Measurements from ENCODE around the gene ADCY1.
A peak's percentile ranks its signal among the peaks of the same experiment; 100 is the strongest.

Gene ADCY1

GRCh38 chr7:45625714-45626440, 51.7 kb downstream of the ADCY1 start:
- DNase-seq (ENCODE audit: low spot score) = no peak

- no peak for DNase-seq (ENCODE audit: low spot score)
These were observed 52.6 kb downstream of the ADCY1 start for GRCh38 chr7:45626441-45627430.

DNA sequence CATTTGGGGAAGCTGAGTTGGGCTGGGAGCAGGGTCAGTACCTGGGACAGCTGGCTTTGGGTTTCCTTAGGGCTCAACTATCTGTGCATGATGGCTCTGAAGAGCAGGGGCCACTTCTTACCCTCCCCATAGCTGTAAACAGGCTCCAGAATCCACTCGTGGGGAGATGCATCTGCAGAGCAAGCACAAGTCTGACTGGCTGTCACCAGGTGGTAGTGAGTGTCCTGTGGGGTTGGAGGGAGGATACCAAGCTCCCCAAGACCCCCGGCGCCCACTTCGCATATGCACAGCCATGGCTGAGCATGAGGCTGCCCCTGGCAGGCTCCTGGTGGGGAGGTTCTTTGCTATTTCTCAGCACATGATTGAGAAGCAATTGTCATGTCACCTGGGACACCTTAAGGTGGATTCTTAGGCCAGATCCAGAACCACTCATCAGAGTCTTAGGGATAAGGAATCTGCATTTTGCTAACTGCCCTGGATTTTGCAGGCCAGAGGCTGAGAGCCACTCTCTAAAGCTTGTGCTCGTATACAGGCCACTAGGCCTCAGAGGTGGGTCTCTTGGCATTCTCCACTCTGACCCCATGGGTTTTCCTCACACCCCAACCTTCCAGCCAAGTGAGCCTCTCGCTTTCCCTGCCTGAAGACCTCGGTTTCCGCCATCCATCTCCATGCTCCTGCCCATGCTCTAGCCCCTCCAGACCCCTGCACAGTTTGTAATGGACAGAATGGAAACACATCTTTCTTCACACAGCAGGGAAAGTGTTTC, 53.7 kb downstream of the ADCY1 start:
- DNase-seq (ENCODE audit: low spot score) = no peak

DNA sequence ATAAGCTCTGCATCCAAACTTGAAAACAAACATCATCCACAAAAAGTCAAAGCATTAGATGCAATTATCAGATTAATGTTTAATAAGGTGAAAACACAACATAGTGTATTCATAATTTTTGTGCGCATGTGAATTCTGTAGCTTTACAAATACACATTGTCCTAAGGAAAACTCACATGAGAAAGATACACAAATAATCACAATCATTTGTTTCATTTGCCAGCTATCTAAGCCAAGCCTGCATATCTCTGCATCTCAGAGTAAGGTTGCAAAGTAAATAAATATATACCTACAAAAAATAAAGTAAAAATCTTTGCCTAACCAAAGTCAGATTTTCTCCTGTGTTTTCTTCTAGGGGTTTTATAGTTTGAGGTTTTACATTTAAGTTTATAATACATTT, 57.4 kb downstream of the ADCY1 start:
- no peak for DNase-seq (ENCODE audit: low spot score)

GRCh38 chr7:45636733-45637132, 62.6 kb downstream of the ADCY1 start:
- DNase-seq (ENCODE audit: low spot score) = no peak

DNA sequence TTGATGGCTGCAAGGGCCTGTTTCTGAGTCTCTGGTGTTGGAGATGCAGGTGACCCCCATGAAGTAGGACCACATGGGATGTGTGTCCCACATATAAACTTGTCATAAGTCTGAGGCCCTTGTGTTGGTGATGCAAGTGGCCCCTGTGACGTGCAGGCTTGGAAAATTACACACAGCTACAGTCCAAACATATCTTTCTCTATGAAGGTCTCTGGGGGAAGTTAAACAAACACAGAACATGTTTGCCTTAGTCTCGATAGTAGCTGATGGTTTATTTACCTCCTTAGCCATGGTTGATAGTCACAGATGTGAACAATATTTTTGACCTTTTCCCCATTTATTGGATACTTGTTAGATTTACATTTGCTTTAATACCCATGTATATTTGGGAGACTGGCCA, 64.7 kb downstream of the ADCY1 start:
- no peak for DNase-seq (ENCODE audit: low spot score)

DNA sequence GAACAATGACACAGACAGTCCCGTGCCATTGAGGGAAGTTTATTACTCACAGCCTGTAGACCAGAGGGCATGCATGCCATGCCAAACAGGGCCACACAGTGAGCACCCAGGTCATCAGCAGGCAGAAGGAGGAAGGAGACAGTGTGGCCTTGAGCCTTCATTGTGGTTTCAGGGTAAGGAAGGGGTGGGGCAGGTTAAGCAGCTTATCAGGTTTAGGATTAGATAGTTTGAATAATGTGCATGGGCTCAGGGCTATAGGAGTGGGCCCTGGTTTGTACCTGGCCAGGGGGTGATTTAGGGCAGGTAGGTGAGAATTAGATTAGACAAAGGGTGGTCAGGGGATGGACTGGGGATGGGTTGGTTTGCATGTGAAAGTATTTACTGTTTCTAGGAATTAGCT, 67.9 kb downstream of the ADCY1 start:
- DNase-seq (ENCODE audit: low spot score) = no peak

DNA sequence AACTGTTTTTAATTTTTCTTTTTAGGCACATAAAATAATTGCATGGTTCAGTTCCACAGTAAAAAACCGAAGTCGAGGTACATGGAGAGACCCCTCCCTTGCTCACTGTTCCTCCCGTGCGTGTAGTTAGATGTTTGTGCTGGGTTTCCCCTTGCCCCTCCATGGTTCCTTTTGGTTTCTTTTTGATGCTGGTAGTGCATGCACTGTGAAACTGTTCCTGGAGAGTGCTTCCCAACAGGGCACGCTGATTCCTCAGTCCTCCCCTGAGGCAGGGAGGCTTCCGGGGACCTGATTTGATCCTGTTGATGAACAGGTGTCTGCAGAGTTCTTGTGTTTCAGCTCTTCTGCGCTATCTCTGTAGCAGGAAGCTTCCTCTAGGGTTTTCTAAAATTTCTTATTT, 69.5 kb downstream of the ADCY1 start:
- DNase-seq (ENCODE audit: low spot score) = no peak

DNA sequence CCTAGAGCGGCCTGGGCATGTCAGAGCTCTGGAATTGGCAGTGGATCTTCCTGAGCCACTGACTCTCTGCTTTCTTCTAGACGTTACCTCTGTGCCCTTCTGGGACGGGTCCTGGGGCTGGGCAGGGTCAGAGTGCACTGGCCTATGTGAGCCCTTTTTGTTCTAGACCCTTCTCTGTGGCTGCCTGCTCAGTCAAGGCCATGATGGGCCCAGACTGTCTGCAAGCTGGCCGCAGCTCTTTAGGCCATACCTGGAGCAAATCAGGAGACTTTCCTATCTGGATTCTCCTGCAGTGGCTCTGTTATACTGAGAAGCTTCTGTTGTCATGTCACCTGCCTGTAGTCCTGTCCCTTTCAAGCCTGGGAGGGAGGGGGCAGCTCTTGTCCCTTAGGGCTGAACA, 70.1 kb downstream of the ADCY1 start:
- DNase-seq (ENCODE audit: low spot score) = no peak

- no peak for DNase-seq (ENCODE audit: low spot score)
These were observed 71.2 kb downstream of the ADCY1 start for GRCh38 chr7:45645141-45645969.

DNA sequence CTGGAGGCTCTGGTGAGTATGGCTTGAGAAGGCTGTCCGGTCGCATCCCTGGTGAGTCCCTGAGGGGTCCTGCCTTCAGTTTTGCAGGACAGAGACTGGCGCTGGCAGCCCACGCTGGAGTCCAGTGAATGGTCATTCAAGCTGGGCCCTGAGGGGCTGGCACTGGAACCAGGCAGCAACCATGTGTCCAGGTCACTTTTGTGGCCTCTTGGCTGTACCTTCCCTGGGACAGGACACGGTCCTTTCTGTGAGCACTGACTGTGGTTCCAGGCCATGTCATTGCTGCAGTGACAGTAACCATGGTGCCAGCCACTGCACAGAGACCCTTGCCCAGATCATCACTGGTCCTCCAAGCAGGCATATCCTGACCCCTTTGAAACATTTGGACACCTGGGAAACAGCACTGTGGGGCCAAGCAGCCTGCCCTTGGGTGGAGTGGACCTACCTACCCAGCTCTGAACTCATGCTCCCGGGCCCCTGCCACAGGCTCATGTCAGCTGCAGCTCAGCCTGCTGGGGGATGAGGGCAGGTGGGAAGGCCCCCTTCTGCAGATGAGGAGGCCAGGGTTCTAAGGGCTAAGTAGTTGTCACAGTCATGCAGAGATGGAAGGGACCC, 72.1 kb downstream of the ADCY1 start:
- no peak for DNase-seq (ENCODE audit: low spot score)

GRCh38 chr7:45646996-45647825, 73.0 kb downstream of the ADCY1 start:
- DNase-seq (ENCODE audit: low spot score) = peak; percentile 41

- DNase-seq (ENCODE audit: low spot score) = no peak
These were observed 74.0 kb downstream of the ADCY1 start for GRCh38 chr7:45647967-45648670.

DNA sequence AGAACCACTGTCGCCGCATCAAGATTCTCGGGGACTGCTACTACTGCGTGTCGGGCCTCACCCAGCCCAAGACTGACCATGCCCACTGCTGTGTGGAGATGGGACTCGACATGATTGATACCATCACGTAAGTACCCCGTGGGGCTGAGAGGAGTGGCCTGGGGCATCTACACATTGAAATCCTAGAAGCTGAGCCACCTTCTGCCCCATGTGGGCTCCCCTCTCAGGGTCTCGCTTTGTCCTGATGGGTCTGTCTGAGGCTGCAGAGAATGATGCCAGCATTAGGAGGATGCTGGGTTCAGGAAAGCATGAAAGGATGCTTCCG, 74.5 kb downstream of the ADCY1 start:
- no peak for DNase-seq (ENCODE audit: low spot score)

DNA sequence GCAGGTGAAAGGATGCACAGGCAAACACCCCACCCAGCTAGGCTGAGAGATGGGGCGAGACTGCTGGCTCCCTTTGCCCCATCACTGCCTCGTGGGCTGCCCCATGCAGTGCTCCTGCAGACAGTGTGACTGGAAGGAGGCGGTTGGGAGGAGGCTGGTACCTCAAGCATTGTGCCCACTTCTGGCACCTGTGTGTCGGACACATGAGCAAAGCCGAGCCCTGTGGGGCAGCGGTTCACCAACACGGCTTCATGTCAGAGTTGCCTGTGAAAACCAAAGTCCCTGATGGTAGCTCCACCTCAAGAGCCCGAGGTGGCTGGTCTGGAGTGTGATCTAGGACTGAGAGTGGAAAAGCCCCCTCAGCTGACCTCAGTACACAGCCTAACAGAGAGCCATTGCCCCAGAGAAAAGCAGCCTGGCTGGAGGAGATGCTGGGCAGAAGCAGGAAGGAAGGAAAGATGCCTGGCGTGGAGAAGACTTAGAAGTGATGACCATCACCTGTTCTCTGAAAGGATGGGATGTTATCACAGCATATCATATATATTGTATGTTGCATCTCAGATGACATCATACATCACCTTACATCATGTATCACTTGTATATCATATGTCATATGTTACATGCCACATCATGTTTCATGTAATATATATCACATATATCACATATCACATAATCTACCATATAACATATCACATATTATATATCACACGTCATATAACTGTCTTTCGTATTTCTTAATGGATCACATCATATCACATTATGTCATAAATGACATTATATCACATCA, 75.6 kb downstream of the ADCY1 start:
- DNase-seq (ENCODE audit: low spot score) = no peak

GRCh38 chr7:45650404-45651394, 76.5 kb downstream of the ADCY1 start:
- DNase-seq (ENCODE audit: low spot score) = no peak

DNA sequence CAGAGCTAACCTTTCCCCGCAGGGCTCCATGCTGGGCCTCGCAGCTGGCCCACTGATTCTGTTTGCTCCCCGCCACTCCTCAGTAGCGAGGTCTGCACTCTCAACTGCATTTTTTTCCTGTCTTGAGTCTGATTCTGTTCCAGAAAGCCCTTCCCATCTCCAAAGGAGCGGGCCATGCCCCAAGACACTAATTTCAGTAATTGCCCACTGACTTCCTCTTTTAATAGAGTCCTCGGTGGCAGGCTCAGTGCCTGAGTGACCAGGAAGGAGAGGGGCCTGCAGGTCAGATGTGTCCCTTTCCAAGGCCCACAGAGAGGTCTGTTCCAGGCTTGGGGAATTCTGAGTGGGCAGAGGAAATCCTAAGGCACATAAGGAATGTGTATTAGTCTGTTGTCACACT, 77.4 kb downstream of the ADCY1 start:
- no peak for DNase-seq (ENCODE audit: low spot score)

DNA sequence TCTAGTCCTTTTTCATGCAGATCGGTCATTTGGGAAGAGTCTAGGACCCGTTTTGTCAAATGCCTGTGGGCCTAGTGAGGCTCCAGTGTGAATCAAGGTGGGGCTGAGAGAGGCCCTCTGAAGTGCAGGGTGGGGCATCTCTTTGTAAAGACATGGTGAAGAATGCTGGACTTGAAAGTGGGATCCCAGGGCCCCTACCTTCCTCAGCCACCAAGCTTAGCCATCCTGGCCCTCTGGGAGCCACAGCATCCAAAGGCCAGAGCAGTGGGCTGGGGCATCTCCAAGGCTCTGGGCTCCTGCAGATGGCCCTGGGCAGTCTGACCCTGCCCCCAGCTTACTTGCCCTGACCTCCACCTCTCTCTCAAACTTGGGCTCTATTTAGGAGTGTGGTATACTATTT, 78.5 kb downstream of the ADCY1 start:
- no peak for DNase-seq (ENCODE audit: low spot score)

All from cerebellar cortex (tissue), 1 donor.